Rectal smooth muscle tissue (tissue), 1 donor: ENCODE results near the gene TNFRSF6B.

Experiments used
- H3K27ac ChIP-seq: one replicate; pipeline ENCODE4 v1.7.0; 2013; ENCODE audit warnings: low read depth, low read length, inconsistent platforms
- H3K27me3 ChIP-seq: one replicate; pipeline ENCODE4 v1.7.0; 2013; ENCODE audit warnings: low read length; ENCODE audit not compliant: control insufficient read depth, insufficient read depth
- H3K36me3 ChIP-seq: one replicate; pipeline ENCODE4 v1.7.0; 2013; ENCODE audit warnings: low read length; ENCODE audit not compliant: control insufficient read depth, insufficient read depth
- H3K4me1 ChIP-seq: one replicate; pipeline ENCODE4 v1.7.0; 2013; ENCODE audit warnings: low read length; ENCODE audit not compliant: control insufficient read depth, insufficient read depth
- H3K4me3 ChIP-seq: one replicate; pipeline ENCODE4 v1.7.0; 2013; ENCODE audit warnings: low read length
- H3K9ac ChIP-seq: one replicate; pipeline ENCODE4 v1.7.0; 2013; ENCODE audit warnings: low read length

TNFRSF6B gene

GRCh38 chr20:63737945-63738686, 41.7 kb downstream of the TNFRSF6B start:
- no peak overlapping the region for H3K9ac ChIP-seq
- H3K36me3 ChIP-seq, result peaks cover 6% of the 10 kb centered on the region
- peak overlapping the region; percentile 43 for H3K4me3 ChIP-seq
- H3K27ac ChIP-seq, result no peak overlapping the region
- no peaks in the 10 kb centered on the region for H3K27me3 ChIP-seq
- H3K4me1 ChIP-seq, result peaks cover 11% of the 10 kb centered on the region

GRCh38 chr20:63738687-63739129, 42.3 kb downstream of the TNFRSF6B start:
- Histone ChIP-seq H3K27ac (peak overlapping the region; percentile 75), H3K9ac (no peak overlapping the region), H3K36me3 (peaks cover 3% of the 10 kb centered on the region), H3K27me3 (no peaks in the 10 kb centered on the region), H3K4me1 (peaks cover 11% of the 10 kb centered on the region), H3K4me3 (peak overlapping the region; percentile 71)

- H3K9ac ChIP-seq, result peak within 1 kb of the TSS; percentile 86
- peaks cover 11% of the 10 kb centered on the region for H3K4me1 ChIP-seq
- H3K27me3 ChIP-seq, result no peaks in the 10 kb centered on the region
- H3K4me3 ChIP-seq, result peak within 1 kb of the TSS; percentile 71
- peak within 1 kb of the TSS; percentile 96 for H3K27ac ChIP-seq
- H3K36me3 ChIP-seq, result no peaks in the 10 kb centered on the region
Measured at GRCh38 chr20:63739130-63740069, 42.9 kb downstream of the TNFRSF6B start, which contains the start of gene SLC2A4RG. SLC2A4RG (plus strand) TSS chr20:63739776; CDS start chr20:63739913, 137 bp downstream.

GRCh38 chr20:63740070-63740626, 43.7 kb downstream of the TNFRSF6B start:
- H3K4me1 ChIP-seq, result peaks cover 11% of the 10 kb centered on the region

GRCh38 chr20:63740627-63741353, 44.3 kb downstream of the TNFRSF6B start:
- H3K4me3 ChIP-seq, result peak overlapping the region; percentile 70
- peaks cover 11% of the 10 kb centered on the region for H3K4me1 ChIP-seq
- H3K27ac ChIP-seq, result peak overlapping the region; percentile 96
- no peaks in the 10 kb centered on the region for H3K36me3 ChIP-seq
- no peaks in the 10 kb centered on the region for H3K27me3 ChIP-seq
- H3K9ac ChIP-seq, result peak overlapping the region; percentile 86

More at GRCh38 chr20:63740070-63740626, 43.7 kb downstream of the TNFRSF6B start:
- H3K36me3 ChIP-seq, result no peaks in the 10 kb centered on the region
- peak overlapping the region; percentile 96 for H3K27ac ChIP-seq
- peak overlapping the region; percentile 86 for H3K9ac ChIP-seq
- no peaks in the 10 kb centered on the region for H3K27me3 ChIP-seq
- H3K4me3 ChIP-seq, result peak overlapping the region; percentile 70

GRCh38 chr20:63741354-63741675, 44.9 kb downstream of the TNFRSF6B start:
- H3K27me3 ChIP-seq, result no peaks in the 10 kb centered on the region
- peaks cover 11% of the 10 kb centered on the region for H3K4me1 ChIP-seq
- H3K27ac ChIP-seq, result peak overlapping the region; percentile 96
- peaks cover under 1% of the 10 kb centered on the region for H3K36me3 ChIP-seq
- H3K4me3 ChIP-seq, result peak overlapping the region; percentile 70
- H3K9ac ChIP-seq, result no peak overlapping the region

GRCh38 chr20:63741676-63742380, 45.4 kb downstream of the TNFRSF6B start:
- Histone ChIP-seq H3K4me1 (peaks cover 11% of the 10 kb centered on the region), H3K9ac (no peak overlapping the region), H3K27me3 (no peaks in the 10 kb centered on the region), H3K36me3 (peaks cover 2% of the 10 kb centered on the region), H3K27ac (peak overlapping the region; percentile 96), H3K4me3 (peak overlapping the region; percentile 70)

- no peak overlapping the region for H3K4me3 ChIP-seq
- H3K9ac ChIP-seq, result no peak overlapping the region
- H3K27ac ChIP-seq, result no peak overlapping the region
- H3K4me1 ChIP-seq, result peaks cover 11% of the 10 kb centered on the region
- H3K27me3 ChIP-seq, result no peaks in the 10 kb centered on the region
- peaks cover 2% of the 10 kb centered on the region for H3K36me3 ChIP-seq
Measured at GRCh38 chr20:63742381-63743024, 46.1 kb downstream of the TNFRSF6B start.

- Histone ChIP-seq H3K27ac (no peak overlapping the region), H3K9ac (no peak overlapping the region), H3K4me3 (no peak overlapping the region), H3K4me1 (peaks cover 8% of the 10 kb centered on the region), H3K27me3 (no peaks in the 10 kb centered on the region), H3K36me3 (peaks cover 2% of the 10 kb centered on the region)
Measured at GRCh38 chr20:63743210-63743970, 46.9 kb downstream of the TNFRSF6B start.

- Histone ChIP-seq H3K9ac (no peak overlapping the region), H3K27me3 (no peaks in the 10 kb centered on the region), H3K36me3 (peaks cover 2% of the 10 kb centered on the region), H3K27ac (no peak overlapping the region), H3K4me3 (no peak overlapping the region), H3K4me1 (peaks cover 6% of the 10 kb centered on the region)
Measured at GRCh38 chr20:63744158-63744557, 47.7 kb downstream of the TNFRSF6B start.
